NB4 (cell line): Measurements from ENCODE around the gene TMC6.

Experiments used
- MYC ChIP-seq: IDR thresholded peaks from 2 replicates; pipeline ENCODE4 v1.6.1; 2011; ENCODE audit warnings: low read depth, low read length
- POLR2A ChIP-seq: IDR thresholded peaks from 2 replicates; pipeline ENCODE4 v1.6.1; 2011; ENCODE audit warnings: mild to moderate bottlenecking; ENCODE audit not compliant: insufficient read length; ENCODE audit errors: extremely low read depth
- TF ChIP-seq, protein P1 (sequence below): IDR thresholded peaks from one replicate; pipeline ENCODE4 v1.5.1; 2012; ENCODE audit warnings: low read depth, low read length
- TF ChIP-seq, protein P2 (sequence below): IDR thresholded peaks from 2 replicates; pipeline ENCODE4 v1.6.1; 2011; ENCODE audit warnings: low read depth, low read length

- TF ChIP-seq POLR2A (no peak), MYC (no peak)
- TF ChIP-seq, protein P1, sequence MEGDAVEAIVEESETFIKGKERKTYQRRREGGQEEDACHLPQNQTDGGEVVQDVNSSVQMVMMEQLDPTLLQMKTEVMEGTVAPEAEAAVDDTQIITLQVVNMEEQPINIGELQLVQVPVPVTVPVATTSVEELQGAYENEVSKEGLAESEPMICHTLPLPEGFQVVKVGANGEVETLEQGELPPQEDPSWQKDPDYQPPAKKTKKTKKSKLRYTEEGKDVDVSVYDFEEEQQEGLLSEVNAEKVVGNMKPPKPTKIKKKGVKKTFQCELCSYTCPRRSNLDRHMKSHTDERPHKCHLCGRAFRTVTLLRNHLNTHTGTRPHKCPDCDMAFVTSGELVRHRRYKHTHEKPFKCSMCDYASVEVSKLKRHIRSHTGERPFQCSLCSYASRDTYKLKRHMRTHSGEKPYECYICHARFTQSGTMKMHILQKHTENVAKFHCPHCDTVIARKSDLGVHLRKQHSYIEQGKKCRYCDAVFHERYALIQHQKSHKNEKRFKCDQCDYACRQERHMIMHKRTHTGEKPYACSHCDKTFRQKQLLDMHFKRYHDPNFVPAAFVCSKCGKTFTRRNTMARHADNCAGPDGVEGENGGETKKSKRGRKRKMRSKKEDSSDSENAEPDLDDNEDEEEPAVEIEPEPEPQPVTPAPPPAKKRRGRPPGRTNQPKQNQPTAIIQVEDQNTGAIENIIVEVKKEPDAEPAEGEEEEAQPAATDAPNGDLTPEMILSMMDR, result no peak
- TF ChIP-seq, protein P2, sequence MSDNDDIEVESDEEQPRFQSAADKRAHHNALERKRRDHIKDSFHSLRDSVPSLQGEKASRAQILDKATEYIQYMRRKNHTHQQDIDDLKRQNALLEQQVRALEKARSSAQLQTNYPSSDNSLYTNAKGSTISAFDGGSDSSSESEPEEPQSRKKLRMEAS, result no peak
Measured at GRCh38 chr17:78125138-78125913, 3.2 kb downstream of the TMC6 start.
